HL-60/S4 treated with phorbol 12-myristate 13-acetate at 8.2 ng/mL for 4 days and 3 days (cell line): Measurements from ENCODE around the gene EID1.

Experiments used
- in situ Hi-C: fragments of 300-500 bp; cut with MboI; formaldehyde crosslinking; loops from 2 replicates; pipeline ENCODE4 v1.15.0; 2022; ENCODE audit warnings: low sequenced_read_pairs

The EID1 gene

DNA sequence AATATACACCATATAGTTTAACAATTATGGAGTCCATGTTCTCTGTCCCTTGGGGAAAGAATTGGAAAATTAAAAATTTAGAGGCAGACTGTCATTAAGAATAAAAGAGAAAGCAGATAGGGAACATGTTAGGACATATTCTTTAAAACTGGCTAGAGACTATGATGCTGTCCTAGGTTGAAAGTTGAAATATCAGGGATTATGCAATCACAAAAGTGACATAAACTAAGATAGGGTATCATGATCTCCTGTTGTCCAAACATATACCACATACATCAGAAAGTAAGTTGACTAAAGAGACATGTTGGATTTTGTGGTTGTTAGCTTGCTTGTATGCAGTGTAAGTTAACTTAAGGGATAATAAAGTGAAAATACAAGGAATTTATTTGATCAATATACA, 9.9 kb upstream of the EID1 start:
- in situ Hi-C loops, result loop anchor here (25.0 kb wide), 1 partner anchor 1269 kb away; no protein-coding TSS in a partner anchor

- in situ Hi-C loops, result loop anchor here (25.0 kb wide), 1 partner anchor 1269 kb away; no protein-coding TSS in a partner anchor
Measured at GRCh38 chr15:48868536-48868935, 9.4 kb upstream of the EID1 start.

DNA sequence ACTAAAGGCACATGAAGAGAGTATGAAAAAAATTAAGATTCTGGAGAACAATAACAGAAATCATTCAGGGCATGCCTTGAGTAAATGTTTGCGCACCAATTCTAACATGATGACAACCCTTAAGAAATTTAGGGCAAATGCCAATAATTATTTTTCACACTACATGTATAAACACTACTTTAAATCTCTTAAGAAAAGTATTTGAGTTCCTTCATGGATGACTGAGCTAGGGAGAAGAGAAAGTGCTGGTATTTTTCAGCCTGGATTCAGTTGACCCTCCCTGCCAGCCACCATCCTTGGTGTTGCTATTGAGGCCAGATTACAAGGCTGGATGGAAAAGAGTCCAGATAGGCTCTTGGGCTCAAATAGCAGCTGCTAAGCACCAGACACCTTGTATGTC, 8.0 kb upstream of the EID1 start:
- in situ Hi-C loops, result loop anchor here (25.0 kb wide), 1 partner anchor 1267 kb away; no protein-coding TSS in a partner anchor

GRCh38 chr15:48871542-48871941, 6.4 kb upstream of the EID1 start:
- in situ Hi-C loops, result loop anchor here (25.0 kb wide), 1 partner anchor 1266 kb away; no protein-coding TSS in a partner anchor

DNA sequence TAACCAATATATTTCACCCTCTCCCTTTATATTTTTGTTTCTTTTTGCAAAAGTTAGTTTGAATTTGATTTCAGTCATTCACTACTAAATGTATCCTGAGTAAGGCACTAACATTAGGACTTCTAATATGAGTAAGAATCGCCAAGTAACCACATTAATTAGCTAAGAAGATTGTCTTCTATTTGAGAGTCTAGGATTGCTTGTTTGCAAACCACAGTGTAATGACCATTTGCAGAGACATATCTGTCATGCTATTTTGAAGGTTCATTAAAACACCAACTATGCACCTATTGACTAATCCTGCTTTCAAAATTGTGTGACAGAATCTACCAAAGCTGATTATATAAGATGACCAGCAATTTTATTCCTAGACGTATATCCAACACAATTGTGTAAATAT, 5.3 kb upstream of the EID1 start:
- in situ Hi-C loops, result loop anchor here (25.0 kb wide), 1 partner anchor 1265 kb away; no protein-coding TSS in a partner anchor

GRCh38 chr15:48875241-48875960, 2.5 kb upstream of the EID1 start:
- in situ Hi-C loops, result no loop called here

GRCh38 chr15:48876057-48876456, 1.9 kb upstream of the EID1 start:
- in situ Hi-C loops, result no loop called here

GRCh38 chr15:48880070-48880634, 2.2 kb downstream of the EID1 start:
- in situ Hi-C loops, result no loop called here

DNA sequence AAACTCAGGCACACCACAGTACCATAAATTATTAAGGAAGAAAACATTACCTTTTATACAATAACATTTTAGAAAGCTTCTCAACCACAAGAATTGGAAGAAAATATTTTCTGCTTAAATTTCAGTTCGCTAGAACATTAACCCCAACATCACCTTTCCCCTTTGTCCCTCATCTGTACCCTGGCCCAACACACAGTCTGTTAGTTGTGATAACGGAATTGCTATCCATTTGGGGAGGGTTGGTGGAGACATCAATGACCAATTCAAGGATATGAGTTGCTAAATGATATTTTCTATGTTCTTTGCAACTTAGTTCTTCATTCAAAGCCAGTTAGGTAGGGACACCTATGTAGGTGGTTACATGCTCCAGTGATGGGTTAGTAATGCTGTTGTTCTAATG, 5.8 kb downstream of the EID1 start:
- in situ Hi-C loops, result no loop called here

- in situ Hi-C loops, result no loop called here
Measured at GRCh38 chr15:48887144-48887543, 9.2 kb downstream of the EID1 start.

GRCh38 chr15:48888191-48888590, 10.3 kb downstream of the EID1 start:
- in situ Hi-C loops, result no loop called here

DNA sequence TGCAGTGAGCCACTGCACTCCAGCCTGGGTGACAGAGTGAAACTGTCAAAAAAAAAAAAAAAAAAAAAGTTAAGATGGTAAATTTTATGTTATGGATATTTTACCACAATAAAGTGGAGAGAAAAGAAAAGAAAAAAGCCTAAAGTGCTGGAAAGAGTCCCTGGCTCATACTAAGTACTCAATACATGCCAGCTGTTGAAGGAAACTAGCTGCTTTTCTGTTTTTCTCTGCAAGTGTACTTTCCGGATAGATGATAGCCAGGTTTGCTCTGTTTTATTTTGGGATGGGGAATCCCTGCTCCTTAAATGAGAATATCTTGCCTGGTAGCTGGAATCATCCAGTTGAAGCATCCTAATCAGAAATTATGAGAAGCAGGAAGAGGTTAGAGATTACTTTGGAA, 10.9 kb downstream of the EID1 start:
- in situ Hi-C loops, result no loop called here

- in situ Hi-C loops, result no loop called here
Measured at GRCh38 chr15:48889925-48890324, 12.0 kb downstream of the EID1 start.

DNA sequence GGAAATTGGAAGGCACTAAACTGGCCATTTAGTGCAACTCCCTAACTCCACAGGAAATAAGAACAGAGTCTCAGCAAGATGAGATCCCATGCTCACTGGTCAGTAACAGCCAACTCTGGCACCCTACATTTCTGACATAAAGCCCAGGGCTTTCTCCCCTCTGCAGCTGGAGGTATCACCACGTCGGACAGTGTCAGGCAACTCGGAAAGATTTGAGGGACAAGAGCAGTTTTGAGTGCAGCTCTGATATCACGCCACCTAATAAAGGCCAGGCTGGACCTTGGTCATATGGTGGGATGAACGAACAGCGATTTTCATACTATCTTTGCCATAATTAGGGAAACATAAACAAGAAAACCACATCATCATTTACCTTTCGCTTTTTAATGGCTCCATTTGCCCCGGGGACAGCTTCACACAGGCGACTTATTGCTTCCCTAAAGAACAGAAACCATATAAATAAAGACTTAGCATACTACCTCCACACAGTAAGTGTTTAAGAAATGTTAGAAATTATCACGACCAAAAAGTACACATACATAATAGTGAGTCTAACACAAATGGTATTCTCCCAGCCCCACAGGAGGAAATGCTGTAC, 12.5 kb downstream of the EID1 start:
- in situ Hi-C loops, result no loop called here

GRCh38 chr15:48891232-48891765, 13.4 kb downstream of the EID1 start:
- in situ Hi-C loops, result no loop called here

- in situ Hi-C loops, result no loop called here
Measured at GRCh38 chr15:48893311-48893710, 15.4 kb downstream of the EID1 start.

GRCh38 chr15:48896869-48897814, 19.2 kb downstream of the EID1 start:
- in situ Hi-C loops, result no loop called here

DNA sequence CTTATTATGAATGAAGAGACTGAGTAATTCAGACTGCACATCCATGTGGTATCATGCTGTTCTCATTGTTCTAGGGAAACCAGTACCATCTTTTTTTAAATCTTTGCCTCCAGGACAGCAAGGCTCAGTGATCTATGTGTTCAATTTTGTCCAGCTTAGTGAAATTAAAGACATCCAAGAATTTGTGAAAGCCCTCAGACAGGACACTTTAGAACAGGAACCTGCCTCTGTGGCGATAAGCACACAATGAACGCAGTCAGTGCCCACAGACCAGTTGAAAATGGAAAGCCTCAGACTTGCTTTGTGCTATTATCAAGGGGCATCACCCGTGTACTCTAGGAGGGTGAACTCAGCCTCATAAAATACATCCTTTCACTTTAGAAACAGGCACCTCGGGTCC, 20.1 kb downstream of the EID1 start:
- in situ Hi-C loops, result no loop called here

GRCh38 chr15:48898446-48898845, 20.5 kb downstream of the EID1 start:
- in situ Hi-C loops, result no loop called here

DNA sequence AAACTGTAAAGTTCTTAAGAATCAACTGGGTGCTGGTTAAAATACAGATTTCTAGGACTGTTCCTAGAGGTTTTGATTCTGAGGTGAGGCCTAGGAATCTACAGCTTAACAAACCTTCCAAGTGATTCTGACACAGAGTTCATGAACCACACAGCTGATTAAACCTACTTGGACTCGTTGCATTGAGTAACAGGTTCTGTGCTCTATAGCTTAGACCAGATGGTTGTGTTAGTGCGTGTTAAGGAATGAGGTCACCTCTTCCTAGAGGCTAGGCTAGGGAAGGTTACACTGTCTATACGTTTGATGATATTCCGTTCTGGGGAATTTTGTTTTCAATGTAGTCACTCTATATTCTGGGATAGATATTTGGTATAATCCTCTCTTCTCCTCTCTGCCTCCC, 21.9 kb downstream of the EID1 start:
- in situ Hi-C loops, result no loop called here

GRCh38 chr15:48904758-48905157, 26.8 kb downstream of the EID1 start:
- in situ Hi-C loops, result no loop called here
